HUES6 (cell line): ENCODE results near the gene ZNF341.
A peak's percentile ranks its signal among the peaks of the same experiment; 100 is the strongest.

Source experiments
- H3K27ac ChIP-seq: 2 replicates; pipeline ENCODE4 v1.7.0; 2013; ENCODE audit warnings: low read depth, mild to moderate bottlenecking, low read length, inconsistent platforms
- H3K27me3 ChIP-seq: 2 replicates; pipeline ENCODE4 v1.6.1; 2013; ENCODE audit warnings: low read length; ENCODE audit not compliant: control insufficient read depth, insufficient read depth
- H3K36me3 ChIP-seq: 2 replicates; pipeline ENCODE4 v1.6.1; 2013; ENCODE audit warnings: low read length; ENCODE audit not compliant: control insufficient read depth, insufficient read depth
- H3K4me1 ChIP-seq: 2 replicates; pipeline ENCODE4 v1.6.1; 2013; ENCODE audit warnings: low read length; ENCODE audit not compliant: control insufficient read depth, insufficient read depth
- H3K4me3 ChIP-seq: 2 replicates; pipeline ENCODE4 v1.5.1; 2013; ENCODE audit warnings: low read depth, low read length
- H3K9ac ChIP-seq: one replicate; pipeline ENCODE4 v1.6.1; 2013; ENCODE audit warnings: mild to moderate bottlenecking, low read length
- H3K9me3 ChIP-seq: 2 replicates; pipeline ENCODE4 v1.6.1; 2013; ENCODE audit warnings: low read depth, low read length; ENCODE audit not compliant: control insufficient read depth, insufficient read depth

Gene ZNF341

GRCh38 chr20:33719989-33720709 lies 11.6 kb upstream of the ZNF341 start, which contains the start of gene PXMP4:
TSS of gene PXMP4 (minus strand) at chr20:33720310. CDS start at chr20:33720207, 103 bp downstream.
- H3K4me3 ChIP-seq = peak within 1 kb of the TSS; percentile 68
- 0 out of 2 replicates have a peak, but pooled peaks cover 3% of the 10 kb centered on the region for H3K4me1 ChIP-seq
- no peak within 1 kb of the TSS for H3K27ac ChIP-seq
- no peaks in the 10 kb centered on the region for H3K9me3 ChIP-seq
- no peaks in the 10 kb centered on the region for H3K27me3 ChIP-seq
- peak within 1 kb of the TSS; percentile 60 for H3K9ac ChIP-seq
- no peaks in the 10 kb centered on the region for H3K36me3 ChIP-seq

- Histone ChIP-seq H3K4me1 (0 out of 2 replicates have a peak, but pooled peaks cover 3% of the 10 kb centered on the region), H3K27ac (no peak overlapping the region)
These were observed 10.2 kb upstream of the ZNF341 start for GRCh38 chr20:33721391-33722140.

GRCh38 chr20:33724439-33725094 lies 7.2 kb upstream of the ZNF341 start:
- Histone ChIP-seq H3K9ac (no peak overlapping the region), H3K9me3 (no peaks in the 10 kb centered on the region), H3K27me3 (no peaks in the 10 kb centered on the region), H3K36me3 (no peaks in the 10 kb centered on the region), H3K27ac (no peak overlapping the region), H3K4me1 (0 out of 2 replicates have a peak, but pooled peaks cover under 1% of the 10 kb centered on the region), H3K4me3 (no peak overlapping the region)

More at GRCh38 chr20:33721391-33722140, 10.2 kb upstream of the ZNF341 start:
- no peaks in the 10 kb centered on the region for H3K36me3 ChIP-seq
- H3K9ac ChIP-seq = no peak overlapping the region
- H3K27me3 ChIP-seq = no peaks in the 10 kb centered on the region
- no peak overlapping the region for H3K4me3 ChIP-seq
- no peaks in the 10 kb centered on the region for H3K9me3 ChIP-seq

GRCh38 chr20:33725607-33726264 lies 6.1 kb upstream of the ZNF341 start:
- H3K36me3 ChIP-seq = no peaks in the 10 kb centered on the region
- no peaks in the 10 kb centered on the region for H3K4me1 ChIP-seq
- no peak overlapping the region for H3K4me3 ChIP-seq
- no peaks in the 10 kb centered on the region for H3K27me3 ChIP-seq
- no peak overlapping the region for H3K9ac ChIP-seq
- H3K27ac ChIP-seq = no peak overlapping the region
- H3K9me3 ChIP-seq = no peaks in the 10 kb centered on the region

DNA sequence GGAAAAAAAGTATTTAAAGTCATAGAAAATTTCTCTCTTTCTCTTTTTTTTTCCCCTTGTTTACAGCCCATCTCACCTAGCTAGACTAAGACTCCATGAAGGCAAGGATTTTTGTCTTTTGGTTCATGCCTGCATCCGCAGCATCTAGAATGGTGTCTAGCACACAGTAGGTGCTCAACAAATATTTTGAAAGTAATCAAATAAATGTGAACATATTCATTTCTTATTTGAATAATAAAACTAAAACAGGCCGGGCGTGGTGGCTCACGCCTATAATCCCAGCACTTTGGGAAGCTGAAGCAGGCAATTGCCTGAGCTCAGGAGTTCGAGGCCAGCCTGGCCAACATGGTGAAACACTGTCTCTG lies 4.7 kb upstream of the ZNF341 start:
- Histone ChIP-seq H3K9ac (no peak overlapping the region), H3K4me1 (no peaks in the 10 kb centered on the region)

GRCh38 chr20:33727806-33728205 lies 4.0 kb upstream of the ZNF341 start:
- Histone ChIP-seq H3K9me3 (no peaks in the 10 kb centered on the region), H3K27me3 (no peaks in the 10 kb centered on the region), H3K36me3 (no peaks in the 10 kb centered on the region), H3K9ac (no peak overlapping the region), H3K4me1 (no peaks in the 10 kb centered on the region), H3K4me3 (no peak overlapping the region), H3K27ac (no peak overlapping the region)

More for the DNA sequence above, 4.7 kb upstream of the ZNF341 start:
- Histone ChIP-seq H3K9me3 (no peaks in the 10 kb centered on the region), H3K27ac (no peak overlapping the region), H3K27me3 (no peaks in the 10 kb centered on the region), H3K4me3 (no peak overlapping the region), H3K36me3 (no peaks in the 10 kb centered on the region)

DNA sequence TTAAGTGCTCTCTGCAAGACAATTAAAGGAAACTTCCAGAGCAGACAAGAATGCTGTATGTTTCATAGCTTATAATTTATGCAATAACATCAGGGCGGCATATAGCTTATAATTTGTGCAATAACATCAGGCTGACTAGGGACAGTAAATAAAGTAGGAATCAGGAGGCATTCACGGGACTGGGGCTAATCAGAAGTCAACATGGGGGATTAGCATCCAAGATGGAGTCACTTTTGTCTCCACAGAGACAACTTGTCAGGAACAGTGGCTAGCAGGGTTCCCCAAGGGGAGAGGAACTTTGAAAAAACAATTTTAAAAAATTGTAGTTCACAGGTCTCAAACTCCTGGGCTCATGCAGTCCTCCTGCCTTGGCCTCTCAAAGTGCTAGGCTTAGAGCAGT lies 3.3 kb upstream of the ZNF341 start:
- H3K27me3 ChIP-seq = no peaks in the 10 kb centered on the region
- H3K4me3 ChIP-seq = no peak overlapping the region
- H3K9me3 ChIP-seq = no peaks in the 10 kb centered on the region
- H3K27ac ChIP-seq = no peak overlapping the region
- H3K9ac ChIP-seq = no peak overlapping the region
- peaks cover under 1% of the 10 kb centered on the region; the same call in 1 of the 2 replicates for H3K4me1 ChIP-seq
- H3K36me3 ChIP-seq = no peaks in the 10 kb centered on the region

GRCh38 chr20:33729101-33729500 lies 2.7 kb upstream of the ZNF341 start:
- Histone ChIP-seq H3K36me3 (no peaks in the 10 kb centered on the region), H3K4me1 (peaks cover 7% of the 10 kb centered on the region), H3K27me3 (no peaks in the 10 kb centered on the region), H3K9ac (no peak overlapping the region), H3K27ac (no peak overlapping the region), H3K9me3 (no peaks in the 10 kb centered on the region), H3K4me3 (no peak overlapping the region)

DNA sequence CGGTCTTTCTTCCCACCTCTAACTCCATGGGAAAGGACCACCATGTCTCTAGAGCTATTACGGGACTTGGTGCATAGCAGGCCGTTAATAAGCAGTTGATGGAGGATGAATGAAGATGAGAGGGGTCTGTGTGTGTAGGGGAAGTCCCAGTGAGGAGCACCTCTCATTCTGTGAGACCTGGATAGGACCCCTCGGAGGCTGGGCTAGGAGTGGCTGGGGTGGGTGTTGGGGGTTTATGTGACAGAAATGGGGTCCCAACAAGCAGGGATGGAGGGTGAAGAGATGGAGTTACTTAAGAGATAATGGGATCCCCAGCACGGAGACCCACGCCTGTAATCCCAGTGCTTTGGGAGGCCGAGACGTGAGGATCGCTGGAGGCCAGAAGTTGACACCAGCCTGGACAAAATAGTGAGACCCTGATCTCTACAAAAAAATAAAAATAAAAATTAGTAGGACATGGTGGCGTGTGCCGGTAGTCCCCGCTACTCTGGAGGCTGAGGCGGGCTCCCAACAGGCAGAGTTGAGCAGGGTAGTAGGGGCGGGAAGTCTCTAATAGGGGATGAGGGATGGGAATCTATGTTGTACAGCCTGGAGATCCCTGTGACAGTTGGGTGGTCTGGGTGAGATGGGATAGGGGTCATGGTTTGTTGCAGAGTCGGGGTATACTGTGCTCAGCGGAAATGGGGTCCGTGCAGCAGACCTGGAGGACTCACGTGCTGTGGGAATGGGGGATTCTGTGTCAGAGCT lies 677 bp upstream of the ZNF341 start:
- Histone ChIP-seq H3K27ac (no peak overlapping the region), H3K4me3 (peak overlapping the region; percentile 67), H3K27me3 (no peaks in the 10 kb centered on the region), H3K4me1 (peaks cover 9% of the 10 kb centered on the region), H3K9me3 (peaks cover 4% of the 10 kb centered on the region), H3K9ac (peak overlapping the region; percentile 52), H3K36me3 (no peaks in the 10 kb centered on the region)
